IPS-11a (cell line): Measurements from ENCODE around the gene WWP2.

ENCODE experiments used
- H3K4me3 ChIP-seq: one replicate; pipeline ENCODE4 v1.5.1; 2013; ENCODE audit warnings: low read depth, low read length, control low read depth

Gene WWP2

GRCh38 chr16:69855592-69855991, 93.5 kb downstream of the WWP2 start:
- H3K4me3 ChIP-seq = no peak overlapping the region

GRCh38 chr16:69858191-69859104, 96.3 kb downstream of the WWP2 start:
- H3K4me3 ChIP-seq = no peak overlapping the region

- H3K4me3 ChIP-seq = no peak overlapping the region
Measured at GRCh38 chr16:69859105-69859989, 97.2 kb downstream of the WWP2 start.

GRCh38 chr16:69860233-69861231, 98.4 kb downstream of the WWP2 start:
- H3K4me3 ChIP-seq = no peak overlapping the region

- no peak overlapping the region for H3K4me3 ChIP-seq
Measured at GRCh38 chr16:69861292-69862030, 99.3 kb downstream of the WWP2 start.

GRCh38 chr16:69863401-69864281, 101.5 kb downstream of the WWP2 start:
- no peak overlapping the region for H3K4me3 ChIP-seq

GRCh38 chr16:69865701-69866100, 103.6 kb downstream of the WWP2 start:
- H3K4me3 ChIP-seq = no peak overlapping the region

- no peak overlapping the region for H3K4me3 ChIP-seq
Measured at GRCh38 chr16:69867784-69868560, 105.8 kb downstream of the WWP2 start.

- H3K4me3 ChIP-seq = no peak overlapping the region
Measured at GRCh38 chr16:69870761-69871160, 108.6 kb downstream of the WWP2 start.

- H3K4me3 ChIP-seq = no peak overlapping the region
Measured at GRCh38 chr16:69871708-69872107, 109.6 kb downstream of the WWP2 start.

- H3K4me3 ChIP-seq = no peak overlapping the region
Measured at GRCh38 chr16:69872888-69873287, 110.8 kb downstream of the WWP2 start.

GRCh38 chr16:69873783-69874182, 111.7 kb downstream of the WWP2 start:
- H3K4me3 ChIP-seq = no peak overlapping the region

- no peak overlapping the region for H3K4me3 ChIP-seq
Measured at GRCh38 chr16:69874271-69874670, 112.1 kb downstream of the WWP2 start.

- no peak overlapping the region for H3K4me3 ChIP-seq
Measured at GRCh38 chr16:69880640-69881133, 118.6 kb downstream of the WWP2 start.

- H3K4me3 ChIP-seq = no peak overlapping the region
Measured at GRCh38 chr16:69881141-69881540, 119.0 kb downstream of the WWP2 start.

GRCh38 chr16:69883744-69884143, 121.6 kb downstream of the WWP2 start:
- H3K4me3 ChIP-seq = no peak overlapping the region

GRCh38 chr16:69885722-69886121, 123.6 kb downstream of the WWP2 start:
- H3K4me3 ChIP-seq = no peak overlapping the region

- no peak overlapping the region for H3K4me3 ChIP-seq
Measured at GRCh38 chr16:69886726-69887125, 124.6 kb downstream of the WWP2 start.
